Body of pancreas (tissue), 4 donors: ENCODE results near the gene KIF25.

ENCODE experiments used
- POLR2A ChIP-seq, 3 donors: fragments of 450-650 bp; IDR thresholded peaks; one replicate each; pipeline ENCODE4 v1.6.1; 2016; ENCODE audit warnings: antibody characterized with exemption in 3 of 3, mild to moderate bottlenecking in 2 of 3
- TF ChIP-seq, protein P1 (sequence below), 7 experiments: fragments of 450-650 bp in 4 of 7; fragments of 200-600 bp in 3 of 7; sonication (generic) in 3 of 7; IDR thresholded peaks; one replicate each; pipeline ENCODE4 v1.5.1; 2016 to 2019; ENCODE audit warnings: antibody characterized with exemption in 7 of 7

DNA sequence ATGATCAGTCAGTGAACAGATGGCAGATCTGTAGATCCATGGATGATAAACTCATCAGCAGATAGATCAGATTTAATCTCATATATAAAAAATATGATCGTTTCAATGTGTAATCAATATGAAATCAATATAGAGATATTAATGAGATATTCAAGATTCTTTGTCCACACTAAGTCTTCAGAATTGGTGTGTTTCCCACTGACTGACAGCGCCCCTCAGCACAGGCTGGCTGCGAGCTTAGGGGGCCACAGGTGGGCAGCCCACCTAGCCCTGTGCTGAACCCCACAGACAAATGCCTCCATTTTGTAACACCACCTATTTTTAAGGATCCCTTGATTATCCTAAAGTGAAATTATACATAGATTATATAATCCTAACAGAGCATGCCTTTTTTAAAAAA is 49.2 kb downstream of the KIF25 start:
- TF ChIP-seq, protein P1, sequence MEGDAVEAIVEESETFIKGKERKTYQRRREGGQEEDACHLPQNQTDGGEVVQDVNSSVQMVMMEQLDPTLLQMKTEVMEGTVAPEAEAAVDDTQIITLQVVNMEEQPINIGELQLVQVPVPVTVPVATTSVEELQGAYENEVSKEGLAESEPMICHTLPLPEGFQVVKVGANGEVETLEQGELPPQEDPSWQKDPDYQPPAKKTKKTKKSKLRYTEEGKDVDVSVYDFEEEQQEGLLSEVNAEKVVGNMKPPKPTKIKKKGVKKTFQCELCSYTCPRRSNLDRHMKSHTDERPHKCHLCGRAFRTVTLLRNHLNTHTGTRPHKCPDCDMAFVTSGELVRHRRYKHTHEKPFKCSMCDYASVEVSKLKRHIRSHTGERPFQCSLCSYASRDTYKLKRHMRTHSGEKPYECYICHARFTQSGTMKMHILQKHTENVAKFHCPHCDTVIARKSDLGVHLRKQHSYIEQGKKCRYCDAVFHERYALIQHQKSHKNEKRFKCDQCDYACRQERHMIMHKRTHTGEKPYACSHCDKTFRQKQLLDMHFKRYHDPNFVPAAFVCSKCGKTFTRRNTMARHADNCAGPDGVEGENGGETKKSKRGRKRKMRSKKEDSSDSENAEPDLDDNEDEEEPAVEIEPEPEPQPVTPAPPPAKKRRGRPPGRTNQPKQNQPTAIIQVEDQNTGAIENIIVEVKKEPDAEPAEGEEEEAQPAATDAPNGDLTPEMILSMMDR (IDR thresholded peaks at IDR 0.05) = no peak
- no peak for TF ChIP-seq POLR2A (IDR thresholded peaks at IDR 0.05)
